Stimulated activated CD4-positive, alpha-beta T cell treated with anti-CD3 and anti-CD28 coated beads, Interleukin-1b, Interleukin-23, amount 100 ng/mL, for 24 hours (primary cell): ENCODE results near the gene EAF2.
"Not testable (repeated sequence)": the region's sequence is repeated elsewhere in the genome, so short reads cannot be mapped to it uniquely, and the experiment has no call there.

ENCODE experiments used
- DNase-seq, 4 experiments: peaks; one replicate each; pipeline ENCODE4 v3.0.0-alpha.2; 2020; ENCODE audit warnings: low read depth in 4 of 4, low spot score in 1 of 4

The EAF2 gene

DNA sequence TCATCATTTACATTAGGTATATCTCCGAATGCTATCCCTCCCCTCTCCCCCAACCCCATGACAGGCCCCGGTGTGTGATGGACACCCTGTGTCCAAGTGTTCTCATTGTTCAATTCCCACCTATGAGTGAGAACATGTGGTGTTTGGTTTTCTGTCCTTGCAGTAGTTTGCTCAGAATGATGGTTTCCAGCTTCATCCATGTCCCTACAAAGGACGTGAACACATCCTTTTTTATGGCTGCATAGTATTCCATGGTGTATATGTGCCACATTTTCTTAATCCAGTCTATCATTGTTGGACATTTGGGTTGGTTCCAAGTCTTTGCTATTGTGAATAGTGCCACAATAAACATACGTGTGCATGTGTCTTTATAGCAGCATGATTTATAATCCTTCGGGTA, 22.8 kb downstream of the EAF2 start:
- not testable (repeated sequence) for DNase-seq

- not testable (repeated sequence) for DNase-seq
These were observed 28.2 kb downstream of the EAF2 start for GRCh38 chr3:121863247-121863646.

DNA sequence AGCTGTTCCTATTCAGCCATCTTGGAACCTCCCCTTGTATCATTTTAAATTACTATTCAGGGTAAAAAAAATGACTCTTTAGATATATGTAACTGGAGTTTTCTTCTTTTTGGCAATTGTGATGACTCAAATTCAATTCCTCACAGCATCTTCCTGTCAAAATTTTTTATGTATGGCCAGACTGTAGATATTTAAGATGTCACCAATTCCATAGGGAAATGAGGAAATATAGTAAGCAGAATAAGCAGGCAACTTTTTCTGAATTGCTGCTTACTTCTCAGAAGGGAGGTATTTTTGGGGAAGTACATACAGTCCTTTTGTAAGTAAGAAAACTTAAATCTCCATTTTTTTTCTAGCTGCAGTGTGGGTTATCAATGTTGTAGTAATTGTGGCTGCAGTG, 28.8 kb downstream of the EAF2 start:
- DNase-seq = no peak

DNA sequence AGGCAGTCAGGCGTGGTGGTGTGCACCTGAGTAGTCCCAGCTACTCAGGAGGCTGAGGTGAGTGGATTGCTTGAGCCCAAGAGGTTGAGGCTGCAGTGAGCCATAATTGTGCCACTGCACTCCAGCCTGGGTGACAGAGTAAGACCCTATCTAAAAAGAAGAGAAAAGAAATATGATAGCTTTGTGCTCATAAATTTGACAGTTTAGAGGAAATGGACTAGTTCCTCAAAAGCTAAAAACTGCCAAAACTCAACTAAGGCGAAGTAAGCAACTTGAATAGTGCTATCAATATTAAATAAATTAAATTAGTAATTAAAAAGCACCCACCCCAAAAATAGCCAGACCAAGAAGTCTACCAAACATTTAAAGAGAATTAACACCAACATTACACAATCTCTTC, 34.7 kb downstream of the EAF2 start:
- no peak for DNase-seq

DNA sequence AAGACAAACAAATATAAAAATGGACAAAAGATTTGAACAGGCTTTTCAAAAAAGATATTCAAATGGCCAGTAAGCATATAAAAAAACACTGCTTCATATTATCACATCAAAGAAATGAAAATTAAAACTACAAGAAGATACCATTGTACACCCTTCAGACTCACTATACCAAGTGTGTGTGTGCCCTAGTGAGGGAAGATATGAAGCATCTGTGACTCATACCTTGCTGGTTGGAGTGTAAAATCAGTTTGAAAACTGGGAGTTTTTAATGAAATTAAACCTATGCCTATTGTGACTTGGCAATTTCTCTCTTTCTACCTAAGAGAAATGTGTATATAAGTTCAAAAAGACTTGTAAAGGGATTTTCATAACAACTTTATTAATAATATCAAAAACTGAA, 35.7 kb downstream of the EAF2 start:
- no peak for DNase-seq

DNA sequence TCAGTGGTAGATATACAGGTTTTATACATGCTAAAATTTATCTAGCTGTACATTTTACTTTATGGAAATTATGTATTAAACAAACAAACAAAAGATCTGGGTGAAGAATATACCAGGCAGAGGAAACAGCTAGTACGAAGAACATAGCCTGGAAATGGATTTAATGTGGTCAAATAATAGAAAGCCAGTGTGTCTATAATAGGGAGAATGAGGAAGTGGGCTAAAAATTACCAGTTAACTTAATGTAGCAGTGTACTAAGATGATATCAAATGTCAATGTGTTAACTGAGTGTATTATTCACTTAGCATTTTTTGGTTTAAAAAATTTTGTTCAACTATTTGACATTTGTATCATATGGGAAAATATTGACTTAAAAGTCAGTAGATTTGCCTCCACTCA, 36.4 kb downstream of the EAF2 start:
- no peak for DNase-seq

- DNase-seq = no peak
These were observed 43.4 kb downstream of the EAF2 start for GRCh38 chr3:121878411-121878810.

DNA sequence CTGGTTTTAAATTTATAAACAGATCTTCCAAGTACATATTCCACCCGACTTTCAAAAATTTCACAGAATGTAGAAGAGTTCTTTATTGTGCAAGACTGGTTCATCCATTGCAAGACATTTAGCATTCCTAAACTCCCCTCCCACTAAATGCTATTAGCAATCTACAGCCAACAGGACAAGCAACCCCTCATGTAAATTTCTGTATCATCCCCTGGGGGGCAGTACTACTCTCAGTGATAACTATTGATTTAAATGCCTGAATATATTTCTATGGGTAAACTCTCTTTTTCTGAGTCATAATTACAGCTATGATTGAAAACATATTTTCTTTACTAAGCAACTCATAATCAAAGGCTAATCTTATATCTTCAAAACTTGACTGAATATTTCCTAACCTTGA, 48.5 kb downstream of the EAF2 start:
- DNase-seq = no peak

- no peak for DNase-seq
These were observed 50.4 kb downstream of the EAF2 start for GRCh38 chr3:121885386-121885785.

GRCh38 chr3:121894301-121894990, 59.4 kb downstream of the EAF2 start, which contains the start of gene SLC15A2:
Gene SLC15A2, plus strand, starts transcription at chr3:121894401. Its CDS starts 76 bp downstream, at chr3:121894477.
- DNase-seq = no peak

GRCh38 chr3:121895121-121895520, 60.1 kb downstream of the EAF2 start:
- DNase-seq = no peak

- DNase-seq = no peak
These were observed 60.7 kb downstream of the EAF2 start for GRCh38 chr3:121895736-121896135.

- no peak for DNase-seq
These were observed 61.8 kb downstream of the EAF2 start for GRCh38 chr3:121896823-121897222.

DNA sequence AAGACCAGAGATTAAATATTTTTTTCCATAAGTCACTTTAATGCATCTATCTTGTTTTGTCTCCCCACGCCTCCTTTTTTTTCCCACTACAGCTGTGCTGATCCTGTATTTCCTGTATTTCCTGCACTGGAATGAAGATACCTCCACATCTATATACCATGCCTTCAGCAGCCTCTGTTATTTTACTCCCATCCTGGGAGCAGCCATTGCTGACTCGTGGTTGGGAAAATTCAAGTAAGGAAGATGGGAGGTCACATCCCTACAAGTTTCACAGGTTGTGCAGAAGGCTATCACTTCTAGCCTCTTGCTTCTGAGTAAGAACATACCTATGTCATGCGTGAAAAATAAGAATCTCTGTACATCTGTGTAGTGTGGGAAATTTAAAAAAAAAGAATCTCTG, 62.3 kb downstream of the EAF2 start:
- no peak for DNase-seq

- no peak for DNase-seq
These were observed 78.4 kb downstream of the EAF2 start for GRCh38 chr3:121913305-121913990.

DNA sequence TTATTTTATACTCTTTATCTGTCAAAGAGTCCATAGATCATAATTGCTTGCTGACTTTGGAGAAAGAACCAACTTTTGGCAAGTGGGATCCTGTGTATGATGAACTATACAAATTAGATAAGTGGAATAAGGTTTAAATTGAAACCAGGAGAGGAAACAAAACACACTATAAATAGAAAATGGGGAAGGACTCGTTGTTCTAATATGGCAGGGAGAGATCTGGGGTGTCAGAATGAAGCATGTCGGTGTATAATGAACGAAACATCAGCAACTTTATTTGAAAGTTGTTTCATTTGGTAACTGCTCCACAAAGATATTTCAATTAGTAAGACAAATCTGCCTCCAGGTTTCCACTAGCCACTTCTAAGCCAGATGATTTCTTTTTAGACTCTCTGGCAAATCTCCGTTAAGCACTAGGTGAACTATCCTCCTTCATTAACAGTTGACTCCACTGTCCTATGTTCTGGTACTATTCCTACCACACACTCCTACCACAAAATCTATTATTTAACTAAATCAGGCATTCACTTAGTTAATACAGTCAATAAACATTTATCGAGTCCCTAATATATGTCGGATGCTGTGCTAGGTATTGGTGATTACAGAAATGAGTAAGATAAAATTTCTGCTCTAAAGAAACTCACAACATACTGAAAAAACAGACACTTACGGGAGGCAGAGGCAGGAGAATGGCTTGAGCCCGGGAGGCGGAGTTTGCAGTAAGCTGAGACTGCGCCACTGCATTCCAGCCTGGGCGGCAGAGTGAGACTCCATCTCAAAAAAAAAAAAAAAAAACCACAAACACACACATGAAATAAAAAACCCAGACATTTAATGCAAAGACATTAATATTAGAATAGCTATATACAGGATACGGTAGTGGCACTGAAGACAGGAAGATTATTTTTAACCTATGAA, 79.3 kb downstream of the EAF2 start:
- DNase-seq = no peak

GRCh38 chr3:121916189-121916588, 81.2 kb downstream of the EAF2 start:
- DNase-seq = no peak

GRCh38 chr3:121918779-121919483, 83.9 kb downstream of the EAF2 start:
- no peak for DNase-seq

DNA sequence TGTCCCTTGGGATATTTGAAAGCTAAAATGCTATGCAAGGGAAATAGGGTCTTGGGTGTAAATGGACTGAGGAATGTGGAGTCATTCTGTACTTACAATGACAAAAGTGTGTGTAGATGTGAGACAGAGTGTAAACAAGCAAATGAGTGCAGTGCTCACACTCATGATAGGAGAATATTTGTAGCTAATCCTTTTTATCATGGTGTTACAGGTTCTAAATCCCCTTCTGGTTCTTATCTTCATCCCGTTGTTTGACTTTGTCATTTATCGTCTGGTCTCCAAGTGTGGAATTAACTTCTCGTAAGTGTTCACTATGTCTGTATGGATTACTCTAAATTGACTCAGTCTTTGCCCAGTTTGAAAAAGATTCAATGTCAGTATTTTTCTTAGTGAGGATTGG, 89.7 kb downstream of the EAF2 start:
- no peak for DNase-seq

DNA sequence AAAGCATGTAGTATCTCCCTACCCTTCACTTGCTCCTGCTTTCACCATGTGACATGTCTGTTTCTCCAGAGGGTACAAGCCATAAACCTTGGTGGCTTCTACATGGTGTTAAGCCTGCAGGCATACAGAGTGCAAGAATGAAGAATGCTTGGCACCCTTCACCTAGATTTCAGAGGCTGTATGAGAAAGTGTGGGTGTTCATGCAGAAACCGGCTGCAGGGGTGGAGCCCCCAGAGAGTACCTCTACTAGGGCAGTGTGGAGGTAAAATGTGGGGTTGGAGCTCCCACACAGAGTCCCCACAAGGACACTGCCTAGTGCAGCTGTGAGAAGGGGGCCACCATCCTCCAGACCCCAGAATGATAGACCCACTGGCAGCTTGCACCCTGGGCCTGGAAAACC, 91.4 kb downstream of the EAF2 start:
- no peak for DNase-seq
